ENCODE results near the gene CDK16. TPM values are rescaled to one million over a fixed set of nuclear protein-coding genes. Genes with fewer than 3 reads are reported as not detected.

Gene CDK16
- total and polyA plus RNA-seq, 2 donors (not counting 1 experiment from before 2014, with no cell fraction given) = 68.2 to 92.9 TPM

GRCh38 chrX:47190445-47191269, 27.8 kb upstream of the CDK16 start:
- peak; percentile 90 for DNase-seq
- Histone ChIP-seq H3K4me1 (ENCODE audit: control insufficient read depth in 2 of 2, insufficient read depth in 2 of 2, low read length in 2 of 2) (peaks cover 26 to 41% of the 10 kb centered on the region in 2 donors), H3K27ac (ENCODE audit: low read length in 2 of 2) (peak overlapping the region; percentile 78 to 84), H2AFZ (ENCODE audit: insufficient read depth, low read depth, low read length, poor library complexity, severe bottlenecking) (peak overlapping the region; percentile 80), H3K27me3 (replicated peaks in 1 of 4; ENCODE audit: control extremely low read depth in 1 of 4, control insufficient read depth in 3 of 4, insufficient read depth in 4 of 4, low read length in 3 of 4) (no peaks in the 10 kb centered on the region), H3K9me3 (ENCODE audit: control extremely low read depth in 1 of 3, control insufficient read depth in 2 of 3, insufficient read depth in 1 of 3, low read length in 2 of 3) (no peaks in the 10 kb centered on the region), H3K4me2 (replicated peaks; ENCODE audit: low read depth, low read length, poor library complexity, severe bottlenecking) (peak overlapping the region; percentile 90), H4K20me1 (ENCODE audit: control insufficient read depth, insufficient read depth, low read length, poor library complexity, severe bottlenecking) (no peaks in the 10 kb centered on the region), H3K9ac (ENCODE audit: low read length) (peak overlapping the region; percentile 82), H3K4me3 (ENCODE audit: control extremely low read depth in 1 of 5, extremely low read depth in 1 of 5, insufficient read depth in 1 of 5, low read depth in 2 of 5, low read length in 4 of 5) (peak overlapping the region; percentile 44 to 80 (median 66)), H3K79me2 (ENCODE audit: control insufficient read depth, insufficient read depth, low read length) (peaks cover 24% of the 10 kb centered on the region), H3K36me3 (replicated peaks in 1 of 2; ENCODE audit: control extremely low read depth in 1 of 2, control insufficient read depth in 1 of 2, extremely low read depth in 1 of 2, insufficient read depth in 2 of 2, low read length in 1 of 2) (peaks cover 0 to 4% of the 10 kb centered on the region in 2 experiments)
- WGBS (ENCODE audit: insufficient coverage) = 0% methylated on average over 23 of the region's 40 CpGs
- peak overlapping the region; percentile 91 for H3K4me3 Mint-ChIP-seq
- no peaks in the 10 kb centered on the region for H3K9me3 Mint-ChIP-seq (ENCODE audit: insufficient read depth)
- H3K4me1 Mint-ChIP-seq = peaks cover 40% of the 10 kb centered on the region
- POLR2A ChIA-PET = interaction anchor here (0.7 to 1.6 kb wide), 6 partner anchors 27 to 371 kb away, joined by 3 to 11 read pairs (median 6); partner anchors contain the start of genes ARAF, CDK16, NDUFB11 and RBM10
- CTCF ChIA-PET = interaction anchor here (2.4 to 3.8 kb wide), 2 partner anchors 193 to 333 kb away, joined by 22 to 23 read pairs; no protein-coding TSS in a partner anchor
- H3K27ac Mint-ChIP-seq = peak overlapping the region; percentile 88
- peak; percentile 75 for ATAC-seq (ENCODE audit: low read depth)
- H3K27me3 Mint-ChIP-seq = no peaks in the 10 kb centered on the region
- intact Hi-C loops (cut with micrococcal nuclease) = loop anchor here (5.0 kb wide), 2 partner anchors 122 to 462 kb away; partner anchors contain the start of gene ELK1
- TF ChIP-seq EZH2 (IDR thresholded peaks at IDR 0.05; ENCODE audit: borderline replicate concordance, insufficient read depth, low read depth, low read length, poor library complexity, severe bottlenecking) = no peak
- no peak for TF ChIP-seq CTCF (IDR thresholded peaks at IDR 0.05)

Measured in B cell (primary cell).